ENCODE data around the gene SP2. TPM values are rescaled to one million over a fixed set of nuclear protein-coding genes. Genes with fewer than 3 reads are reported as not detected.

The SP2 gene
- total RNA-seq, 2 donors from 2014 or later, result 12.8 to 13.4 TPM

GRCh38 chr17:47925678-47925988 lies 29.6 kb downstream of the SP2 start:
- no peak overlapping the region for H3K4me3 Mint-ChIP-seq
- peaks cover 42% of the 10 kb centered on the region for H3K36me3 Mint-ChIP-seq (ENCODE audit: low read depth)

GRCh38 chr17:47927821-47928400 lies 31.9 kb downstream of the SP2 start:
- no peaks in the 10 kb centered on the region for H3K9me3 ChIP-seq (ENCODE audit: control insufficient read depth, low read length)
- no peak overlapping the region for H3K4me3 Mint-ChIP-seq
- no peak overlapping the region for H3K4me3 ChIP-seq (ENCODE audit: low read length)
- 94 to 100% methylated on average over 2 to 20 of the region's 20 CpGs for WGBS, 2 experiments (ENCODE audit: insufficient coverage in 1 of 2, insufficient read length in 1 of 2)
- no peak for DNase-seq
- H3K27ac Mint-ChIP-seq, result no peak overlapping the region
- peaks cover 24% of the 10 kb centered on the region for H3K36me3 ChIP-seq (ENCODE audit: control insufficient read depth, insufficient read depth, low read length)
- H3K36me3 Mint-ChIP-seq (ENCODE audit: low read depth), result peaks cover 37% of the 10 kb centered on the region
- H3K9ac ChIP-seq (ENCODE audit: extremely low read depth, low read length, poor library complexity, severe bottlenecking), result no peak overlapping the region
- no peaks in the 10 kb centered on the region for H3K4me1 ChIP-seq (ENCODE audit: control insufficient read depth, insufficient read depth, low read length)
- H3K27me3 Mint-ChIP-seq (ENCODE audit: insufficient read depth), result no peaks in the 10 kb centered on the region
- no peak for TF ChIP-seq CTCF (conservative IDR thresholded peaks at IDR 0.05)
- H3K27me3 ChIP-seq (ENCODE audit: control insufficient read depth, insufficient read depth, low read length, poor library complexity, severe bottlenecking), result no peaks in the 10 kb centered on the region
- no peaks in the 10 kb centered on the region for H3K4me1 Mint-ChIP-seq
- no peaks in the 10 kb centered on the region for H3K9me3 Mint-ChIP-seq
- H3K27ac ChIP-seq (ENCODE audit: low read depth, low read length), result no peak overlapping the region

More at GRCh38 chr17:47925678-47925988, 29.6 kb downstream of the SP2 start:
- H3K27me3 ChIP-seq (ENCODE audit: control insufficient read depth, insufficient read depth, low read length, poor library complexity, severe bottlenecking), result no peaks in the 10 kb centered on the region
- no peaks in the 10 kb centered on the region for H3K4me1 Mint-ChIP-seq
- H3K36me3 ChIP-seq (ENCODE audit: control insufficient read depth, insufficient read depth, low read length), result peaks cover 26% of the 10 kb centered on the region
- TF ChIP-seq CTCF (conservative IDR thresholded peaks at IDR 0.05), result no peak
- H3K4me1 ChIP-seq (ENCODE audit: control insufficient read depth, insufficient read depth, low read length), result no peaks in the 10 kb centered on the region
- H3K27ac Mint-ChIP-seq, result no peak overlapping the region
- WGBS, 2 experiments (ENCODE audit: insufficient coverage in 1 of 2, insufficient read length in 1 of 2), result 75 to 84% methylated on average over 1 to 3 of the region's 3 CpGs
- DNase-seq, result no peak
- H3K27me3 Mint-ChIP-seq (ENCODE audit: insufficient read depth), result no peaks in the 10 kb centered on the region
- no peaks in the 10 kb centered on the region for H3K9me3 Mint-ChIP-seq
- H3K9me3 ChIP-seq (ENCODE audit: control insufficient read depth, low read length), result no peaks in the 10 kb centered on the region
- H3K9ac ChIP-seq (ENCODE audit: extremely low read depth, low read length, poor library complexity, severe bottlenecking), result no peak overlapping the region
- no peak overlapping the region for H3K27ac ChIP-seq (ENCODE audit: low read depth, low read length)
- no peak overlapping the region for H3K4me3 ChIP-seq (ENCODE audit: low read length)

GRCh38 chr17:47928415-47928814 lies 32.4 kb downstream of the SP2 start:
- H3K27ac ChIP-seq (ENCODE audit: low read depth, low read length), result no peak overlapping the region
- H3K36me3 ChIP-seq (ENCODE audit: control insufficient read depth, insufficient read depth, low read length), result peaks cover 19% of the 10 kb centered on the region
- Mint-ChIP-seq H3K27ac (no peak overlapping the region), H3K9me3 (no peaks in the 10 kb centered on the region), H3K27me3 (ENCODE audit: insufficient read depth) (no peaks in the 10 kb centered on the region), H3K4me3 (no peak overlapping the region), H3K4me1 (no peaks in the 10 kb centered on the region), H3K36me3 (ENCODE audit: low read depth) (peaks cover 34% of the 10 kb centered on the region)
- no peak for TF ChIP-seq CTCF (conservative IDR thresholded peaks at IDR 0.05)
- H3K9me3 ChIP-seq (ENCODE audit: control insufficient read depth, low read length), result no peaks in the 10 kb centered on the region
- H3K9ac ChIP-seq (ENCODE audit: extremely low read depth, low read length, poor library complexity, severe bottlenecking), result no peak overlapping the region
- H3K4me1 ChIP-seq (ENCODE audit: control insufficient read depth, insufficient read depth, low read length), result no peaks in the 10 kb centered on the region
- H3K4me3 ChIP-seq (ENCODE audit: low read length), result no peak overlapping the region
- WGBS, 2 experiments (ENCODE audit: insufficient coverage in 1 of 2, insufficient read length in 1 of 2), result 83% methylated on average over 1 of the region's 2 CpGs; no CpG with 5 or more reads in 1 of the 2 experiments
- H3K27me3 ChIP-seq (ENCODE audit: control insufficient read depth, insufficient read depth, low read length, poor library complexity, severe bottlenecking), result no peaks in the 10 kb centered on the region
- DNase-seq, result no peak

Measured in endodermal cell (in vitro differentiated cells).